IMR-90 (cell line): Measurements from ENCODE around the gene ANKRD13B.

Experiments used
- CEBPB ChIP-seq: IDR thresholded peaks from 2 replicates; pipeline ENCODE4 v1.6.1; 2012; ENCODE audit warnings: low read depth, low read length, improper control_type of control experiment
- FOS ChIP-seq: fragments of 150-350 bp; IDR thresholded peaks from 2 replicates; pipeline ENCODE4 v1.6.1; 2016; ENCODE audit warnings: low read depth, low read length
- MAZ ChIP-seq: IDR thresholded peaks from 2 replicates; pipeline ENCODE4 v1.6.1; 2012; ENCODE audit warnings: low read depth, mild to moderate bottlenecking, low read length, improper control_type of control experiment, moderate library complexity, borderline replicate concordance
- POLR2A ChIP-seq: IDR thresholded peaks from 2 replicates; pipeline ENCODE4 v1.6.1; 2012; ENCODE audit warnings: mild to moderate bottlenecking, low read depth, low read length
- TF ChIP-seq, protein P1 (sequence below): conservative IDR thresholded peaks from 2 replicates; pipeline ENCODE4 v1.5.1; 2012; ENCODE audit warnings: mild to moderate bottlenecking, low read depth, low read length, improper control_type of control experiment
- TF ChIP-seq, protein P2 (sequence below): fragments of 150-350 bp; IDR thresholded peaks from 2 replicates; pipeline ENCODE4 v1.6.1; 2017; ENCODE audit warnings: mild to moderate bottlenecking, antibody characterized with exemption, low read length, low read depth

DNA sequence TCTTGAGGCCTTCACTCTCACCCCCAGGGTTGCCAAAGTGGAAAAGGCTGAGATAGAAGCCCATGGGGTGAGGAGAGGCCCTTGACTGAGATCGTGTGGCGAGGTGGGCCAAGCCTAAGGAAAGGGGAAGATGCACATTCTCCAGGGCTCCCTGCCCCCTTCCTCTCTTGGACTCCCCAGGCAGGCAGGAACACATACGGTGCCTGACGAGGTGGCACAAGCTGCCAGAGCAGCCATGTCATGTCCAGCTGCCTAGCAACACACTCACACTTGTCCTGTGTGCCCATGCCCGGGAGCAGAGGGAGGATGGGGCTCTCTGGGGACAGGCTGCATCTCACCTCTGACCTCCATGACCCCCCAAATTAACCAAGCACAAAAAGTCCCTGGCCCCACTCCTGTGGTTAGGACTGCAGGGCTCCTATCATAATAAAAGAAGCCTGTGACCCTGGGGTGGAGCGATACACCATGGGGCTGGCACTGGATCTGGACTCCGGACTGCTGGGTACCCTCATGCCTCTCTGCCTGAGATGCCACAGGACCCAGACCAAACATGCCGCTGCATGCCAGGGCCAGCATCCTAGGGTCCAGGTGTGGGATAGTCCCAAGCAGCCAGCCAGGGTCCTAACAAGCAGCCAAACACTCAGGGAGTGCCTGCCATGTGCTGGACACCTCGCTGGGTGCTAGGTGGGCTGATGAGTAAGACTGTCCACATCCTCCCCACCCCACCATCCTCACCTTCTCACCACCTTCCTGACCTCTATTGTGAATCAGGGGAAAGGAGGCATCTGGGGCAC, 6.1 kb upstream of the ANKRD13B start:
- TF ChIP-seq, protein P1, sequence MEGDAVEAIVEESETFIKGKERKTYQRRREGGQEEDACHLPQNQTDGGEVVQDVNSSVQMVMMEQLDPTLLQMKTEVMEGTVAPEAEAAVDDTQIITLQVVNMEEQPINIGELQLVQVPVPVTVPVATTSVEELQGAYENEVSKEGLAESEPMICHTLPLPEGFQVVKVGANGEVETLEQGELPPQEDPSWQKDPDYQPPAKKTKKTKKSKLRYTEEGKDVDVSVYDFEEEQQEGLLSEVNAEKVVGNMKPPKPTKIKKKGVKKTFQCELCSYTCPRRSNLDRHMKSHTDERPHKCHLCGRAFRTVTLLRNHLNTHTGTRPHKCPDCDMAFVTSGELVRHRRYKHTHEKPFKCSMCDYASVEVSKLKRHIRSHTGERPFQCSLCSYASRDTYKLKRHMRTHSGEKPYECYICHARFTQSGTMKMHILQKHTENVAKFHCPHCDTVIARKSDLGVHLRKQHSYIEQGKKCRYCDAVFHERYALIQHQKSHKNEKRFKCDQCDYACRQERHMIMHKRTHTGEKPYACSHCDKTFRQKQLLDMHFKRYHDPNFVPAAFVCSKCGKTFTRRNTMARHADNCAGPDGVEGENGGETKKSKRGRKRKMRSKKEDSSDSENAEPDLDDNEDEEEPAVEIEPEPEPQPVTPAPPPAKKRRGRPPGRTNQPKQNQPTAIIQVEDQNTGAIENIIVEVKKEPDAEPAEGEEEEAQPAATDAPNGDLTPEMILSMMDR: no peak
- TF ChIP-seq, protein P2, sequence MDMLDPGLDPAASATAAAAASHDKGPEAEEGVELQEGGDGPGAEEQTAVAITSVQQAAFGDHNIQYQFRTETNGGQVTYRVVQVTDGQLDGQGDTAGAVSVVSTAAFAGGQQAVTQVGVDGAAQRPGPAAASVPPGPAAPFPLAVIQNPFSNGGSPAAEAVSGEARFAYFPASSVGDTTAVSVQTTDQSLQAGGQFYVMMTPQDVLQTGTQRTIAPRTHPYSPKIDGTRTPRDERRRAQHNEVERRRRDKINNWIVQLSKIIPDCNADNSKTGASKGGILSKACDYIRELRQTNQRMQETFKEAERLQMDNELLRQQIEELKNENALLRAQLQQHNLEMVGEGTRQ: no peak
- TF ChIP-seq CEBPB: no peak
- TF ChIP-seq POLR2A: no peak
- no peak for TF ChIP-seq MAZ
- TF ChIP-seq FOS: no peak
